ENCODE data around the gene LRRFIP1. TPM values are rescaled to one million over a fixed set of nuclear protein-coding genes. Genes with fewer than 3 reads are reported as not detected.

LRRFIP1 gene
- total RNA-seq, 1 donor from 2014 or later: 150 TPM

GRCh38 chr2:237720957-237721356, 93.6 kb downstream of the LRRFIP1 start:
- no peak for DNase-seq (ENCODE audit: extremely low read depth, low read depth, low spot score)

- DNase-seq (ENCODE audit: extremely low read depth, low read depth, low spot score): no peak
These were observed 94.1 kb downstream of the LRRFIP1 start for GRCh38 chr2:237721458-237721857.

GRCh38 chr2:237722616-237723015, 95.2 kb downstream of the LRRFIP1 start:
- no peak for DNase-seq (ENCODE audit: extremely low read depth, low read depth, low spot score)

GRCh38 chr2:237723023-237723422, 95.6 kb downstream of the LRRFIP1 start:
- no peak for DNase-seq (ENCODE audit: extremely low read depth, low read depth, low spot score)

DNA sequence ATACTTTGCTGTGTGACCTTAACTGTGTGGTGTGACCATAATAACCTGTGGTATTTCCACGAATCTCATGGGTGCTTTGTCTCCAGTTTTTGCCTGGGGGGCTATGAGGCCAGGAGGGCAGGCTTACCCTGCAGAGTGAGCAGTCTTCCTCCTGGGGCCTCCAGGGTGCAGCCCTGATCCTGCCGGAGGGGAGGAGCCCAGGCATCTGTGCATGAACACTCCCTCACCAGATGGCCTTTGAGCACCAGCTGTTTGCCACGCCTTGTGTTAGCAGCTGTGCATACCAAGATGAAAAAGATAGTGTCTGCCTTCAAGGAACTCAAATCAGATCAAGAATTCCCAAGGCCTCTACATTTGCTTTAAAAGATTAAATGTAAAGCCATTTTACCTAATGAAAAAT, 96.2 kb downstream of the LRRFIP1 start:
- DNase-seq (ENCODE audit: extremely low read depth, low read depth, low spot score): no peak

DNA sequence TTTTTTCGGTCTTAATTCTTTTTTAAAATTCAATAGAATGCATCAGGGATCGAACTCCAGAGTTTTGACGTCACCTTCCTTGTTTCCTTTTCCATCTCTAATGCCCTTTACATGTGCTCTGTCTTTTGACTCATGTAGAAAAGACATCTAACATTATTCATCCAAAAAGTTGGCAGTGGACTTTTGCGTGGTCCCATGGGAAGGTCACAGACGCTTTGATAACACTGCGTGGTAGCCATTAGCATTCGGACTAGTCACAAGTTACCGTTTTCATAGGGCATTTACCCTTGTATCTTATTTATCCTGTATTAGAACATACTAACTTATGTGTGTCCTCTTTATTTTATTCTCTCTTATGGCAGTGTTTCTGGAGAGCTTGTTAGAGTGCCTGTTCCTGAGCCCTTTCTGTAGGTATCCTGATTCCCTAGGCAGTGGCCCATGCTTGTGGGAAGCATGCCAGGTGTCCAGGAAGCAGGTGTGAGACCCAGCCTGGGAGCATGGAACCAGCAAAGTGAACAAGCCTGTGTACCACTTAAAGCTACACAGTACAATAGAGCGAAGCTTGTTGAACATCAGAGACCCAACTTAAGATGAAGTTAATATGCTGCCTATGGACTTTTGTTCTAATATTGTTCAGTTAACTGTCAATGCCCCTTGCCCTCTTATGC, 97.6 kb downstream of the LRRFIP1 start:
- DNase-seq (ENCODE audit: extremely low read depth, low read depth, low spot score): no peak

GRCh38 chr2:237725661-237726060, 98.3 kb downstream of the LRRFIP1 start:
- no peak for DNase-seq (ENCODE audit: extremely low read depth, low read depth, low spot score)

DNA sequence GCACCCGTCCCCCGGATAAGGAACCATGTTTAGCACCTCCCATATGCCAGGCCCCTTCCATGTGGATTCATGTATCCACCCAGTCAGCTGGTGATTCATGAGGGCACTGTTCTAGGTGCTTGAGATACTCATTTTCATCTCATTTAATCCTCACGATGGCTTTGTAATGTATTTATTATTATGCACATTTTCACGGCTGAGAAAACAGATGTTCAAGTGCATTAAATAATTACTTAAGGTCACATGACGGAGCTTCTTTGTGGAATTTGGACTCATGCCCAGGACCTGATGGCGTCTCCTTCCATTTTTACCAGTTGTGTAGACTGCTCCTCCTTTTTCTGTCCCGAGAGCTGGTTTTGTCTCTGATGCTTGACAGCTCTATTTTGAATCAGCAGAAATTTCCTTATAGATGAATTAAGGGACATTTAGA, 99.0 kb downstream of the LRRFIP1 start:
- no peak for DNase-seq (ENCODE audit: extremely low read depth, low read depth, low spot score)

DNA sequence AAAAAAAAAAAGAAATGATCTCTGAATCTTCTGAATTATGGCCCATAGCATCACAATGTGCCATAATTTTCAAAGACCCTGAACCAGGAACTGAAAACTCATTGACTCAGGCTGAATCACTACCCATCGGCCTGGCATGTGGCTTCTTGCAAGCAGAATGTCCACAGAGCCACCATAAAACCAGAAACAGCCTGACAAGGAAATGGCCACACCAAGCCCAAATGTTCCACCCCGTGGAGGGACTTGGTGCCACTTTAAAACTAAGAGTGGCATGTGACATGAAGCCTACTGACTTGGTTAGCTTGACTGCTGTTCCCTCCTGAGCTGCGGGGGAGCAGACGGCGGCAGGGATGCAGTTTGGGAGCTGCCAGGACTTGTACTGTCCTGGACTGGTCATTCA, 100.0 kb downstream of the LRRFIP1 start:
- DNase-seq (ENCODE audit: extremely low read depth, low read depth, low spot score): no peak

GRCh38 chr2:237729681-237730475, 102.5 kb downstream of the LRRFIP1 start:
- DNase-seq (ENCODE audit: extremely low read depth, low read depth, low spot score): no peak

- DNase-seq (ENCODE audit: extremely low read depth, low read depth, low spot score): no peak
These were observed 104.3 kb downstream of the LRRFIP1 start for GRCh38 chr2:237731663-237732062.

GRCh38 chr2:237732070-237732469, 104.7 kb downstream of the LRRFIP1 start:
- DNase-seq (ENCODE audit: extremely low read depth, low read depth, low spot score): no peak

GRCh38 chr2:237732790-237733381, 105.5 kb downstream of the LRRFIP1 start:
- no peak for DNase-seq (ENCODE audit: extremely low read depth, low read depth, low spot score)

GRCh38 chr2:237733677-237734300, 106.4 kb downstream of the LRRFIP1 start:
- no peak for DNase-seq (ENCODE audit: extremely low read depth, low read depth, low spot score)

DNA sequence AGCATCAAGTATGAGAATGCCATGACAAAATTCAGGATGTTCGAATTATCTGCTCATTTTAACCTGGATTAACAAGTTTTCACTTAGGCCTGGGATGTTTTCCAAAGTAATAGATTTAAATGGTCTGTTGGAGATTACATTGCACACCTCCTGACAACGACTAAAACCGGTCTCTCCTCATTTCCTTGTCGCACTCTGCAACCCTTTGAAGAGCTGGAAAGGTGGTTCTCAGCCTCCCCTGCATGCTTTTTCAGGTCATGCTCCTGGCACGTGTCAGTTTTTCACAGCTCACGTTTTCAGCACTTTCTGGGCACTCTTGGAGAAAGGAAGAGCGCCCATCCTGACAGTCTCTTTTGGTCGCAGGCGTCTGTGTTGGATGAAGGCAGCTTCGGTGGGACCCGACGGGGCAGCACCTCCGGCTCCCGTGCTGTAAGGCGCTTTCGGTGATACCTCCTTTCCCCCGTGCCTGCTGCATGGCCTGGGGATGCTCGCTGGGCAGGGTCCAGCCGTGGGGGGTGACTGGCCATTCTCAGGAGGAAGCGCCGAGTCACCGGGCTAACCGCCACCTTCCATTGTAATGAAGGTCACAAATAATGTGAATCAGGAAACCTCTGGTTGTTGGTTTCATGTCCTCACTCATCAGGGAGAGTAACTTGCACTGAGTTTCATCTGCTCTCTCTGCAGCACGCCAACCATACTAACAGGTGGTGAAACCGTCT, 107.7 kb downstream of the LRRFIP1 start:
- DNase-seq (ENCODE audit: extremely low read depth, low read depth, low spot score): no peak

GRCh38 chr2:237735798-237736197, 108.4 kb downstream of the LRRFIP1 start:
- DNase-seq (ENCODE audit: extremely low read depth, low read depth, low spot score): no peak

GRCh38 chr2:237736783-237737182, 109.4 kb downstream of the LRRFIP1 start:
- DNase-seq (ENCODE audit: extremely low read depth, low read depth, low spot score): no peak

DNA sequence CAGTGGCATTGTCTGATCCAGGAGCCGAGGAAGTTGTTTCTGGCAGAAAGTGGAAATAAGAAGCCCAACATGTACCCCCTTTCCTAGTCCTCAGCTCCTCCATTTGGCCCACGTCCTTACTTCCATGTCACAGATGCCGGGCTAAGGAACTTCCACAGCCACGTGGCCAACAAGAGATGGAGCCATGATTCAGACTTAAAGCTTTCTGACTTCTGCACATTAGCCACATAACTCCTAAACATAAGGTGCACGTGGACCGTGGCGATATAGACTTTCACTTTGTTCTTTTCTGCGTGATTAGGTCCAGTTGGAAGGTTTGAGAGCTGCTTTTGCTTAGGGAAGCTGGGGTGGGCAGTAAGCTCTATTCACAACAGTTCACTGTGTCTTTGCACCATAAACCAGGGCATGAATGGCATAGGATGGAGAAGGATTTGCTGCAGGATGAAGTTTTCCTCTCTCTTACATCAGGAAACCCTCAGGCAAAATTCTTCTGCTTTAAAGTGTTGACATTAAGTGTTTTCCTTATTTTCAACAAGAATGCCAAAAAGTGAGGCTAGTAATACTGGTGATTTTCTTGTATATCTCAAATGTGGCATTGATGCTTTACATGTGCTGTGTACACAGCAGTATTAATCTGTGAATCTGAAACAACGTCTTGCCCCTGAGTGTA, 109.9 kb downstream of the LRRFIP1 start:
- DNase-seq (ENCODE audit: extremely low read depth, low read depth, low spot score): no peak

- DNase-seq (ENCODE audit: extremely low read depth, low read depth, low spot score): no peak
These were observed 110.9 kb downstream of the LRRFIP1 start for GRCh38 chr2:237738255-237738654.

DNA sequence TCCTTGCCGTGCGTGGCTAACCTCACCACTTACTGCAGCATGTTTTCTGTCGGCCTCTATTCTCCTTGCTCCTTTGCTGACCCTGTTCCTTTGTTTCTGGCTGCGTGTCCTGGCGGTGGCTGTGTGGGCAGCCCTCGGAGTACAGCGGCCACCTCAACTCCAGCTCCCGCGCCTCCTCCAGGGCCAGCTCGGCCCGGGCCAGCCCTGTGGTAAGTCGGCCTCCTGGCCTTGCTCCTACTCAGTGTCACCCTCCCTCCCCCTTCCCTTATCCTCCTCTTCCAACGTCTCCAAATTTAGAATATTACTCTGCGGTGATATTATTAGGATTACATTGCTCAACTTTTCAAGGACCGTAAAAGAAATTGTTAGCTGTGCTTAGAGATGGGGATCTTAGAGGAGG, 111.7 kb downstream of the LRRFIP1 start:
- DNase-seq (ENCODE audit: extremely low read depth, low read depth, low spot score): no peak
